ENCODE data around the gene ERBB2. TPM values are rescaled to one million over a fixed set of nuclear protein-coding genes. Genes with fewer than 3 reads are reported as not detected.

ERBB2 gene
- total RNA-seq, result 27.7 and 35.5 TPM in 2 replicates

GRCh38 chr17:39699818-39700147 is at the start of gene ERBB2:
Gene ERBB2, plus strand, starts transcription at chr17:39700064. Its CDS starts 175 bp downstream, at chr17:39700239.

GRCh38 chr17:39664581-39665561 is 35.0 kb upstream of the ERBB2 start, which contains the start of gene TCAP:
Gene TCAP, plus strand, starts transcription at chr17:39665349. Its CDS starts 11 bp downstream, at chr17:39665360.

GRCh38 chr17:39667945-39668924 is 31.6 kb upstream of the ERBB2 start, which contains the start of gene PNMT:
Gene PNMT, plus strand, starts transcription at chr17:39668453. Its CDS starts 23 bp downstream, at chr17:39668476.

GRCh38 chr17:39687546-39688474 is 12.1 kb upstream of the ERBB2 start, which contains the start of gene PGAP3:
Gene PGAP3, minus strand, starts transcription at chr17:39688057. Its CDS starts 43 bp downstream, at chr17:39688014.

GRCh38 chr17:39730095-39730921 is 30.4 kb downstream of the ERBB2 start, which contains the start of gene MIEN1:
Gene MIEN1, minus strand, starts transcription at chr17:39730532. Its CDS starts 37 bp downstream, at chr17:39730495.

GRCh38 chr17:39737760-39738567 is 38.1 kb downstream of the ERBB2 start, which contains the start of gene GRB7:
Gene GRB7, plus strand, starts transcription at chr17:39737938. Its CDS starts 4,364 bp downstream, at chr17:39742302.

Other genes with a start within 250 kb of the ERBB2 start
- 16.8 and 17.5 TPM in 2 replicates for gene MED1, start 248.8 kb upstream of the ERBB2 start, total RNA-seq
- 13.2 and 16.0 TPM in 2 replicates for gene CDK12, start 238.6 kb upstream of the ERBB2 start, total RNA-seq
- gene NEUROD2, start 92.1 kb upstream of the ERBB2 start, total RNA-seq, result not detected in 2 replicates
- gene PPP1R1B, start 73.1 kb upstream of the ERBB2 start, total RNA-seq, result 0.45 TPM in 1 of 2 replicates, not detected in the other
- gene STARD3, start 62.9 kb upstream of the ERBB2 start, total RNA-seq, result 39.1 and 40.9 TPM in 2 replicates
- gene TCAP, start 34.7 kb upstream of the ERBB2 start, total RNA-seq, result 0.17 and 0.30 TPM in 2 replicates
- gene PNMT, start 31.6 kb upstream of the ERBB2 start, total RNA-seq, result not detected in 2 replicates
- gene PGAP3, start 12.0 kb upstream of the ERBB2 start, total RNA-seq, result 7.9 and 9.1 TPM in 2 replicates
- 71.5 and 77.4 TPM in 2 replicates for gene MIEN1, start 30.5 kb downstream of the ERBB2 start, total RNA-seq
- gene GRB7, start 37.9 kb downstream of the ERBB2 start, total RNA-seq, result 0.45 and 0.84 TPM in 2 replicates
- not detected in 2 replicates for gene IKZF3, start 164.2 kb downstream of the ERBB2 start, total RNA-seq
- gene ZPBP2, start 168.1 kb downstream of the ERBB2 start, total RNA-seq, result not detected in 2 replicates
- 1.9 and 3.7 TPM in 2 replicates for gene GSDMB, start 218.6 kb downstream of the ERBB2 start, total RNA-seq
- gene ORMDL3, start 227.5 kb downstream of the ERBB2 start, total RNA-seq, result 24.4 and 32.1 TPM in 2 replicates
- gene LRRC3C, start 227.7 kb downstream of the ERBB2 start, total RNA-seq, result not detected in 2 replicates